Common myeloid progenitor, CD34-positive (primary cell): ENCODE measurements around the gene CAVIN3.

Experiments used
- CTCF ChIA-PET: fragments of 350-600 bp; sonication (Branson Sonifier 250); formaldehyde crosslinking; loops from one replicate; lab custom pipeline; 2021; ENCODE audit warnings: antibody characterized with exemption; lab: Charles Lee
- POLR2A ChIA-PET: fragments of 350-600 bp; sonication (Branson Sonifier 250); formaldehyde crosslinking; loops from one replicate; lab custom pipeline; 2021; ENCODE audit warnings: antibody characterized with exemption; lab: Charles Lee
- DNase-seq, 3 donors: peaks; one replicate each; pipeline versions ENCODE4 v3.0.0 to v3.0.0-alpha.2; 2013
- H3K27ac ChIP-seq, 2 experiments: 1 replicate in 1 of 2; 2 replicates in 1 of 2; pipeline ENCODE4 v1.7.0; 2013; ENCODE audit warnings: inconsistent platforms in 2 of 2, low read length in 2 of 2, mild to moderate bottlenecking in 2 of 2, low read depth in 1 of 2, moderate library complexity in 1 of 2; ENCODE audit not compliant: severe bottlenecking in 2 of 2, insufficient read depth in 1 of 2, poor library complexity in 1 of 2
- H3K27me3 ChIP-seq, 5 experiments: replicated peaks in 2 of 5; 1 replicate in 3 of 5; 2 replicates in 2 of 5; pipeline versions ENCODE4 v1.6.1 to v1.7.0; 2013; ENCODE audit warnings: low read length in 4 of 5, mild to moderate bottlenecking in 2 of 5, moderate library complexity in 2 of 5, inconsistent platforms in 1 of 5; ENCODE audit not compliant: insufficient read depth in 5 of 5, control insufficient read depth in 4 of 5
- H3K36me3 ChIP-seq, 4 experiments: 1 replicate in 2 of 4; 2 replicates in 2 of 4; pipeline versions ENCODE4 v1.6.1 to v1.7.0; 2013; ENCODE audit warnings: low read length in 3 of 4, control low read depth in 1 of 4, mild to moderate bottlenecking in 1 of 4; ENCODE audit not compliant: control insufficient read depth in 4 of 4, insufficient read depth in 4 of 4
- H3K4me1 ChIP-seq, 4 experiments: 1 replicate in 3 of 4; 2 replicates in 1 of 4; pipeline versions ENCODE4 v1.6.1 to v1.7.1; 2013; ENCODE audit warnings: low read length in 3 of 4, mild to moderate bottlenecking in 3 of 4, control low read depth in 1 of 4, inconsistent platforms in 1 of 4, moderate library complexity in 1 of 4; ENCODE audit not compliant: control insufficient read depth in 4 of 4, insufficient read depth in 4 of 4; ENCODE audit errors: control extremely low read depth in 1 of 4
- H3K4me3 ChIP-seq, 7 experiments: 1 replicate in 4 of 7; 2 replicates in 3 of 7; pipeline versions ENCODE4 v1.5.1 to v1.7.0; 2013; ENCODE audit warnings: mild to moderate bottlenecking in 7 of 7, low read length in 6 of 7, moderate library complexity in 6 of 7, inconsistent platforms in 2 of 7, low read depth in 2 of 7, control low read depth in 1 of 7; ENCODE audit not compliant: insufficient read depth in 4 of 7, control insufficient read depth in 1 of 7; ENCODE audit errors: extremely low read depth in 1 of 7
- H3K9me3 ChIP-seq, 5 experiments: 1 replicate in 4 of 5; 2 replicates in 1 of 5; pipeline versions ENCODE4 v1.6.1 to v1.7.1; 2013; ENCODE audit warnings: low read length in 4 of 5, mild to moderate bottlenecking in 2 of 5, inconsistent platforms in 1 of 5, low read depth in 1 of 5, moderate library complexity in 1 of 5; ENCODE audit not compliant: control insufficient read depth in 4 of 5, insufficient read depth in 2 of 5; ENCODE audit errors: control extremely low read depth in 1 of 5
- WGBS: methylation state at CpG from one replicate; pipeline ENCODE4 v1.1.5; 2013; ENCODE audit not compliant: insufficient coverage; 5-methylcytosine and 5-hydroxymethylcytosine counted together

CAVIN3 gene

GRCh38 chr11:6303661-6304060, 16.6 kb downstream of the CAVIN3 start:
- 74% methylated on average over 4 of the region's 6 CpGs for WGBS
- DNase-seq, result no peak
- no peak overlapping the region for H3K27ac ChIP-seq
- peaks cover 0 to 15% (median 8%) of the 10 kb centered on the region in 5 experiments for H3K27me3 ChIP-seq
- H3K9me3 ChIP-seq, result no peaks in the 10 kb centered on the region
- ChIA-PET CTCF (interaction anchor here (1.3 kb wide), 1 partner anchor 11 kb away, joined by 4 read pairs; no protein-coding TSS in a partner anchor), POLR2A (no interaction called here)
- no peaks in the 10 kb centered on the region for H3K4me1 ChIP-seq
- H3K4me3 ChIP-seq, result no peak overlapping the region
- no peaks in the 10 kb centered on the region for H3K36me3 ChIP-seq

- Histone ChIP-seq H3K27me3 (peaks cover 0 to 8% (median 2%) of the 10 kb centered on the region in 5 experiments), H3K4me1 (no peaks in the 10 kb centered on the region), H3K36me3 (no peaks in the 10 kb centered on the region), H3K9me3 (no peaks in the 10 kb centered on the region), H3K4me3 (no peak overlapping the region), H3K27ac (no peak overlapping the region)
- POLR2A ChIA-PET, result no interaction called here
- 100% methylated on average over 1 of the region's 2 CpGs for whole genome bisulfite sequencing
- CTCF ChIA-PET, result interaction anchor here (1.1 kb wide), 1 partner anchor 278 kb away, joined by 3 read pairs; no protein-coding TSS in a partner anchor
- no peak for DNase-seq
Measured at GRCh38 chr11:6301096-6301495, 19.2 kb downstream of the CAVIN3 start.

- H3K4me3 ChIP-seq, result no peak overlapping the region
- H3K9me3 ChIP-seq, result no peaks in the 10 kb centered on the region
- H3K36me3 ChIP-seq, result no peaks in the 10 kb centered on the region
- H3K27ac ChIP-seq, result no peak overlapping the region
- no peaks in the 10 kb centered on the region for H3K4me1 ChIP-seq
- 100% methylated on average over 2 of the region's 3 CpGs for WGBS
- POLR2A ChIA-PET, result no interaction called here
- CTCF ChIA-PET, result interaction anchor here (1.1 to 3.3 kb wide), 2 partner anchors 61 to 277 kb away, joined by 3 to 12 read pairs; no protein-coding TSS in a partner anchor
- no peak for DNase-seq
- H3K27me3 ChIP-seq, result peaks cover 0 to 8% (median 2%) of the 10 kb centered on the region in 5 experiments
Measured at GRCh38 chr11:6300325-6300724, 20.0 kb downstream of the CAVIN3 start.

- no peak overlapping the region for H3K4me3 ChIP-seq
- no peaks in the 10 kb centered on the region for H3K9me3 ChIP-seq
- no peaks in the 10 kb centered on the region for H3K4me1 ChIP-seq
- no peaks in the 10 kb centered on the region for H3K36me3 ChIP-seq
- H3K27me3 ChIP-seq, result peaks cover 0 to 10% (median 0%) of the 10 kb centered on the region in 5 experiments
- H3K27ac ChIP-seq, result no peak overlapping the region
- peak; percentile 15 to 37 (median 31) for DNase-seq
- 65% methylated on average over 4 of the region's 4 CpGs for WGBS
- POLR2A ChIA-PET, result no interaction called here
- CTCF ChIA-PET, result interaction anchor here (0.8 to 3.3 kb wide), 11 partner anchors 16 to 278 kb away, joined by 3 to 12 read pairs (median 3); no protein-coding TSS in a partner anchor
Measured at GRCh38 chr11:6298605-6299004, 21.7 kb downstream of the CAVIN3 start.

- WGBS, result 100% methylated on average over 1 of the region's 1 CpG
- DNase-seq, result peak in 1 of 3 donors; percentile 9
- ChIA-PET CTCF (interaction anchor here (1.2 to 3.3 kb wide), 7 partner anchors 36 to 277 kb away, joined by 3 to 12 read pairs (median 3); no protein-coding TSS in a partner anchor), POLR2A (no interaction called here)
- Histone ChIP-seq H3K4me1 (no peaks in the 10 kb centered on the region), H3K27me3 (peaks cover 0 to 10% (median 0%) of the 10 kb centered on the region in 5 experiments), H3K27ac (no peak overlapping the region), H3K9me3 (no peaks in the 10 kb centered on the region), H3K4me3 (no peak overlapping the region), H3K36me3 (no peaks in the 10 kb centered on the region)
Measured at GRCh38 chr11:6297831-6298230, 22.5 kb downstream of the CAVIN3 start.

GRCh38 chr11:6285019-6285418, 35.3 kb downstream of the CAVIN3 start:
- H3K4me3 ChIP-seq, result no peak overlapping the region
- DNase-seq, result no peak
- WGBS, result 93% methylated on average over 3 of the region's 4 CpGs
- H3K27ac ChIP-seq, result no peak overlapping the region
- peaks cover 11 to 54% (median 22%) of the 10 kb centered on the region in 5 experiments for H3K27me3 ChIP-seq
- H3K36me3 ChIP-seq, result no peaks in the 10 kb centered on the region
- POLR2A ChIA-PET, result no interaction called here
- H3K9me3 ChIP-seq, result no peaks in the 10 kb centered on the region
- no peaks in the 10 kb centered on the region for H3K4me1 ChIP-seq
- CTCF ChIA-PET, result no interaction called here

- no peaks in the 10 kb centered on the region for H3K4me1 ChIP-seq
- POLR2A ChIA-PET, result no interaction called here
- no peaks in the 10 kb centered on the region for H3K36me3 ChIP-seq
- CTCF ChIA-PET, result no interaction called here
- WGBS, result 87% methylated on average over 3 of the region's 3 CpGs
- no peaks in the 10 kb centered on the region for H3K9me3 ChIP-seq
- DNase-seq, result no peak
- H3K4me3 ChIP-seq, result no peak overlapping the region
- peaks cover 9 to 47% (median 21%) of the 10 kb centered on the region in 5 experiments for H3K27me3 ChIP-seq
- no peak overlapping the region for H3K27ac ChIP-seq
Measured at GRCh38 chr11:6284250-6284649, 36.1 kb downstream of the CAVIN3 start.
